Lower lobe of right lung (tissue), 2 donors: ENCODE data around the gene CDK4. TPM values are rescaled to one million over a fixed set of nuclear protein-coding genes. Genes with fewer than 3 reads are reported as not detected.

Experiments used
- ATAC-seq, 2 donors: fragments of 200-7000 bp; cut with Tn5 transposase; one replicate each; pipeline ENCODE4 v1.9.1; 2020 to 2022; ENCODE audit warnings: mild to moderate bottlenecking in 2 of 2, moderate library complexity in 2 of 2
- DNase-seq: peaks from one replicate; pipeline ENCODE4 v3.0.0-alpha.2; 2020
- H3K27ac ChIP-seq: fragments of 200-600 bp; one replicate; pipeline ENCODE4 v1.8.0; 2022
- H3K27me3 ChIP-seq: fragments of 200-600 bp; one replicate; pipeline ENCODE4 v1.8.0; 2022; ENCODE audit warnings: low read depth
- H3K36me3 ChIP-seq: fragments of 200-600 bp; one replicate; pipeline ENCODE4 v1.8.0; 2022; ENCODE audit warnings: mild to moderate bottlenecking
- H3K4me1 ChIP-seq: fragments of 200-600 bp; one replicate; pipeline ENCODE4 v1.8.0; 2022
- H3K4me3 ChIP-seq: fragments of 200-600 bp; one replicate; pipeline ENCODE4 v1.8.0; 2022; ENCODE audit warnings: mild to moderate bottlenecking
- H3K9me3 ChIP-seq: fragments of 200-600 bp; one replicate; pipeline ENCODE4 v1.8.0; 2022
- CTCF ChIP-seq: fragments of 200-600 bp; IDR thresholded peaks from one replicate; pipeline ENCODE4 v1.8.0; 2022; ENCODE audit warnings: antibody characterized with exemption, mild to moderate bottlenecking
- intact Hi-C: fragments of 100-400 bp; cut with DNase I; formaldehyde crosslinking; loops from one replicate; pipeline ENCODE4 v1.11.0; 2022
- total RNA-seq: library from RNA; stranded (reverse); fragmentation: NEBNext Ultra II Directional; extraction: Animal tissue kit (Norgen Biotek cat#: 25700); gene quantifications from one replicate; pipeline ENCODE4 v1.2.1, GENCODE V29; 2021
- donor health status: DM: no; HTN: yes; CAD: no; lungs with severe emphysema.

CDK4 gene
- total RNA-seq, 1 donor from 2014 or later: 68.4 TPM

- intact Hi-C loops: no loop called here
- no peak for DNase-seq
These were observed 8.3 kb downstream of the CDK4 start for GRCh38 chr12:57743769-57744168.

DNA sequence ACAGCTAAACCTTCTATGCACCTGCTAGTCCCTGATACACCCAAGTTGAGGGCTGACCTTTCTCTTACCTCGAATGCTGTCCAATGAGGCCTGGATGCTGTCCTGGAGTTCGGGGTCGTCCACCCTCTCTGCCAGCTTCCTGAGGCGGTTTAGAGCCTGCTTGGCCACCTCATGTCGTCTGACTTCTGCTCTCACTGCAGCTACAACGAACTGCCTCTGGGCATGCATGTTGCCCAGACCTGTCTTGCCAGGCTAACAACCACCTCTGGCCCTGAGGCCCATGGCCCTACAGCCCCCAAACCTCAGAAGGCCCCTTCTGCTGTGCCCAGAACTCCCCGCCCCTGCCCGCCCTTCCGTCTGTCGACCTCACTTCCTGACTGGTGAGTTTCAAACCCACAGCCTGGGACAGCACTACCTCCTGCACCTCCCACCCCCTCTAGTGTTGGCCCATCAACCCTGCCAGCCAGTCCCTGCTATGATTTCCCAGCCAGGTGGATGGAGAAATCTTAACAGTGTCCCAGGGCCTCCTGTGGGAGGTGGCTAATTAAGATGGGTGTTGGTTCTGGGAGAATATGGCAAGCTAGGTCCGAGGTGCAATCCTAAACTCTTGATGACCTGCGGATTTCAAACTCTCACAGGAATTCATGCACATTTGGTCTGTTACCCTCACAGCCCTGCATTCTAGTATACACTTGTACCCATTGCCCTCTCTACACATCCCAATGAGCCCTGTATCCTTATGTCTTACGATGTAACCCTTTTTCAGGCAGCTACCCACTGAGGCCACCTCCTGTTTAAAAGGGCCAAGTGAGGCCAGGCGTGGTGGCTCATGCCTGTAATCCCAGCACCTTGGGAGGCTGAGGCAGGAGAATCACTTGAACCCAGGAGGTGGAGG, 10.0 kb downstream of the CDK4 start:
- ATAC-seq (peak; percentile 12 to 13), DNase-seq (peak; percentile 73)
- Histone ChIP-seq H3K4me1 (peaks cover 39% of the 10 kb centered on the region), H3K27ac (peak overlapping the region; percentile 56), H3K36me3 (peaks cover 9% of the 10 kb centered on the region), H3K9me3 (no peaks in the 10 kb centered on the region), H3K27me3 (peaks cover 29% of the 10 kb centered on the region), H3K4me3 (peak overlapping the region; percentile 53)
- intact Hi-C loops: no loop called here
- peak; percentile 23 for TF ChIP-seq CTCF

More at GRCh38 chr12:57743769-57744168, 8.3 kb downstream of the CDK4 start:
- no peak for ATAC-seq
- H3K4me3 ChIP-seq: peak overlapping the region; percentile 75
- TF ChIP-seq CTCF: no peak
- H3K36me3 ChIP-seq: peaks cover 26% of the 10 kb centered on the region
- peaks cover 14% of the 10 kb centered on the region for H3K27me3 ChIP-seq
- H3K9me3 ChIP-seq: no peaks in the 10 kb centered on the region
- peaks cover 27% of the 10 kb centered on the region for H3K4me1 ChIP-seq
- peak overlapping the region; percentile 95 for H3K27ac ChIP-seq

DNA sequence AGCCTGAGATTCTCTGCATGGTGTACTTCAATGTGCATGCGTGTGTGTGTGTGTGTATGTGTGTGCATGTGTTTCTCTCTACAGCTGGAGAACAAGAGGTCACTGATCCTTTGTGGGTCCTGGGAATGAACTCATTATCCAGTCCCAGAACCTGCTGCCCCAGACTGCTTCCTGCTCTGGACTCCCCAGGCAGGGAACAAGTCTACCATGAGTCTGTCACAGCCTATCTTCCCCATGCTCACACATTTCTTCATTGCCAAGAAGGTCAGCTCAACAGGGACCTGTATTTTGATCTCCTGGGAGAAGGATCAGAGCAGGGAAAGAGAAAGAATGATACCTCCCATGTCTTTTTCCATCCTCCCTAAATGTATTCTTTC, 10.7 kb downstream of the CDK4 start:
- peaks cover 2% of the 10 kb centered on the region for H3K36me3 ChIP-seq
- H3K4me1 ChIP-seq: peaks cover 44% of the 10 kb centered on the region
- no peak for DNase-seq
- no peak for TF ChIP-seq CTCF
- peak overlapping the region; percentile 53 for H3K4me3 ChIP-seq
- intact Hi-C loops: no loop called here
- H3K27me3 ChIP-seq: peaks cover 36% of the 10 kb centered on the region
- H3K9me3 ChIP-seq: no peaks in the 10 kb centered on the region
- peak overlapping the region; percentile 56 for H3K27ac ChIP-seq
- ATAC-seq: no peak

DNA sequence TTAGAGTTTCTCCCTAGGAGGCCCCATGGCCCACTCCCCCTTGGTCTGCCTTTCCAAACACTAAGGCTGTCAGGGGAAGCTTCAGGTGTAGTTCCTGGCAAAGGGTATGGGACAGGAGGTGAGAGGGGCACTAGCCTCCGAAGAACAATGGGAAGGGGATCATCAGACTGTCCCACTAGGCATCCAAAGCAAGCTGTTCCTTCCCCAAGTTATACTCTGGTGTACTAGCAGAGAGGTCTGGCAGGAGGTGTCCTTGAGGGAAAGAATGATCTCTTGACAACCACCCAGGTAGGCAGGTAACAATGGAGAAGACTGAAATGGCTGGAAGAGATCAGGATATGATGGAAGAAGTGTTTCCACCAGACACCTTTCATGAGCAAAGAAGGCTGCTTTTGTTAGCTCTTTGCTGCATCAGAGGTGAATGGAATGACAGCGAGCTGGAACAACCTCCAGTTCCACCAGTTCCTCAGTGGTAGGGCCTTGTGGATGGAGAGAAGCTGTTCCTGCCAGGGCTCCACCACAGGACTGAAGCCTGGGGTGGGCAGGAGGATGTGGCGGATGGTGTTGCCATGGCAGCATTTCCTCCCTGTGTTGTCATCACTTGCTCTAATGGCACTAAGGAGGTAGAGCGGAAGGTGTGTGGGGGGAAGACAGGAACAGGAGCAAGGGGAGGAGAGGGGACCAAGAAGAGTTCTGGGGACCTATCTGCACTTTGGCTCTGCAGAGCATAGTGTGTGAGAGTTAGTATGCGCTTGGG, 11.3 kb downstream of the CDK4 start:
- peak; percentile 62 for DNase-seq
- intact Hi-C loops: no loop called here
- Histone ChIP-seq H3K9me3 (no peaks in the 10 kb centered on the region), H3K4me1 (peaks cover 47% of the 10 kb centered on the region), H3K27ac (no peak overlapping the region), H3K36me3 (no peaks in the 10 kb centered on the region), H3K27me3 (peaks cover 41% of the 10 kb centered on the region), H3K4me3 (peak overlapping the region; percentile 53)
- no peak for TF ChIP-seq CTCF
- ATAC-seq: no peak

DNA sequence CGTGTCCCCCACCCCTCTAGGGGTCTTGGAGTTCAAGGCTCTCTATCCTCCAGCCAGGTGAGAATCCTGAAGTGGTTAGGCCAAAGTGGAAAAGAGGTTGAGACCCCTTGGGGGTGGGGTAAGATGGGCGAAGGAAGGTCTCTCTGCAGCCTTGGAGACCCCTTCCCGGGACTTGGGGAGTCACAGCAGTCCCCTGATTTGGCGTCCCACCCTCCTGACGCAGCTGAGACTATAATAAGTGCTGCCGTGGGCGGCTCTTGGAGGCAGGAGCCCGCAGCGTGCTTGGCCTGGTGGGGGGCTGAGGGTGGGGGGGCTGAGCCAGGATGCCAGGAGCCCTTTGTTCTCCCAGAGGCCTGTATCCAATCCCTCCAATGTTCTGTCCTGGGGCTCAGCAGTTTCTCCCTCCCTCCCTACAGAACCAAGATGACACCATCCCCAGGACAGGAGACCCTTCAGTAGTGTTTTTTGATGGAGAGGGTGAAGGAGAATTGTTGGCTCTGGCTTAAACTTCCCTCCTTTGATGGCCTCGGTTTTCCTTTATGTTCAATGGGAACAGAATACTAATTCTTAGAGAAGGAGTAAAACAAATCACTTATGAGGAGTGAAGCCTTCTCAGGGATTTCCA, 12.1 kb downstream of the CDK4 start:
- Histone ChIP-seq H3K27me3 (peaks cover 47% of the 10 kb centered on the region), H3K9me3 (no peaks in the 10 kb centered on the region), H3K27ac (no peak overlapping the region), H3K4me1 (peaks cover 46% of the 10 kb centered on the region), H3K4me3 (no peak overlapping the region), H3K36me3 (no peaks in the 10 kb centered on the region)
- no peak for TF ChIP-seq CTCF
- intact Hi-C loops: no loop called here
- DNase-seq (no peak), ATAC-seq (no peak)
